ENCODE results near the gene PLXNA2. TPM values are rescaled to one million over a fixed set of nuclear protein-coding genes. Genes with fewer than 3 reads are reported as not detected.

PLXNA2 gene
- total RNA-seq, 2 experiments from 2014 or later, result 0.23 TPM; not detected in 1

GRCh38 chr1:208247696-208248095 lies 3.5 kb upstream of the PLXNA2 start:
- Histone ChIP-seq H3K79me2 (ENCODE audit: insufficient read depth, low read depth, low read length) (no peaks in the 10 kb centered on the region), H3K4me2 (ENCODE audit: low read length) (no peak overlapping the region), H2AFZ (ENCODE audit: low read length) (no peak overlapping the region), H3K4me1 (ENCODE audit: insufficient read depth, low read length, poor library complexity, severe bottlenecking) (peaks cover 7% of the 10 kb centered on the region), H3K9me3 (ENCODE audit: low read length) (no peaks in the 10 kb centered on the region), H4K20me1 (ENCODE audit: insufficient read depth, low read length) (no peaks in the 10 kb centered on the region), H3K4me3 (ENCODE audit: low read depth, low read length, poor library complexity, severe bottlenecking) (no peak overlapping the region), H3K27ac (ENCODE audit: low read depth, low read length, poor library complexity, severe bottlenecking) (no peak overlapping the region), H3K9me2 (ENCODE audit: insufficient read depth, low read length) (no peaks in the 10 kb centered on the region), H3K36me3 (ENCODE audit: insufficient read depth, low read length) (no peaks in the 10 kb centered on the region)
- DNase-seq (ENCODE audit: low spot score), result no peak
- BruUV-seq (replicated peaks), result no TSS peak
- ChIA-PET CTCF (ENCODE audit: unreplicated experiment) (no interaction called here), POLR2A (interaction anchor here (1.5 kb wide), 1 partner anchor 14 kb away, joined by 3 read pairs; no protein-coding TSS in a partner anchor)
- TF ChIP-seq EZH2phosphoT487 (IDR thresholded peaks at IDR 0.05; ENCODE audit: borderline replicate concordance, low read depth, low read length) (no peak), CTCF (conservative IDR thresholded peaks at IDR 0.05; ENCODE audit: low read length) (no peak)
- intact Hi-C loops (cut with micrococcal nuclease; ENCODE audit: unreplicated experiment), result no loop called here

GRCh38 chr1:208245185-208245705 lies 1.1 kb upstream of the PLXNA2 start:
- POLR2A ChIA-PET, result interaction anchor here (1.1 kb wide), 1 partner anchor 19 kb away, joined by 3 read pairs; no protein-coding TSS in a partner anchor
- TF ChIP-seq EZH2phosphoT487 (IDR thresholded peaks at IDR 0.05; ENCODE audit: borderline replicate concordance, low read depth, low read length) (no peak), CTCF (conservative IDR thresholded peaks at IDR 0.05; ENCODE audit: low read length) (peak; percentile 89)
- peak overlapping the region; percentile 80 for H3K4me2 ChIP-seq (ENCODE audit: low read length)
- peak overlapping the region; percentile 67 for H3K4me3 ChIP-seq (ENCODE audit: low read depth, low read length, poor library complexity, severe bottlenecking)
- DNase-seq (ENCODE audit: low spot score), result peak; percentile 82
- no peaks in the 10 kb centered on the region for H3K79me2 ChIP-seq (ENCODE audit: insufficient read depth, low read depth, low read length)
- no peak overlapping the region for H3K27ac ChIP-seq (ENCODE audit: low read depth, low read length, poor library complexity, severe bottlenecking)
- H3K9me3 ChIP-seq (ENCODE audit: low read length), result no peaks in the 10 kb centered on the region
- peak overlapping the region; percentile 82; the same call in 1 of the 2 replicates for H2AFZ ChIP-seq (ENCODE audit: low read length)
- H3K36me3 ChIP-seq (ENCODE audit: insufficient read depth, low read length), result no peaks in the 10 kb centered on the region
- CTCF ChIA-PET (ENCODE audit: unreplicated experiment), result interaction anchor here (0.5 to 1.0 kb wide), 6 partner anchors 10 to 223 kb away, joined by 3 to 16 read pairs (median 3); no protein-coding TSS in a partner anchor
- BruUV-seq (replicated peaks), result no TSS peak
- H3K4me1 ChIP-seq (ENCODE audit: insufficient read depth, low read length, poor library complexity, severe bottlenecking), result peaks cover 7% of the 10 kb centered on the region
- H3K9me2 ChIP-seq (ENCODE audit: insufficient read depth, low read length), result no peaks in the 10 kb centered on the region
- H4K20me1 ChIP-seq (ENCODE audit: insufficient read depth, low read length), result no peaks in the 10 kb centered on the region
- intact Hi-C loops (cut with micrococcal nuclease; ENCODE audit: unreplicated experiment), result loop anchor here (2.0 kb wide), 2 partner anchors 112 to 224 kb away; no protein-coding TSS in a partner anchor

GRCh38 chr1:208243527-208243966 lies 637 bp downstream of the PLXNA2 start:
- POLR2A ChIA-PET, result no interaction called here

More at GRCh38 chr1:208243527-208243966, 637 bp downstream of the PLXNA2 start:
- H3K36me3 ChIP-seq (ENCODE audit: insufficient read depth, low read length), result no peaks in the 10 kb centered on the region
- H3K9me2 ChIP-seq (ENCODE audit: insufficient read depth, low read length), result no peaks in the 10 kb centered on the region
- no peak overlapping the region for H2AFZ ChIP-seq (ENCODE audit: low read length)
- BruUV-seq (replicated peaks), result no TSS peak
- no peaks in the 10 kb centered on the region for H4K20me1 ChIP-seq (ENCODE audit: insufficient read depth, low read length)
- peaks cover 7% of the 10 kb centered on the region for H3K4me1 ChIP-seq (ENCODE audit: insufficient read depth, low read length, poor library complexity, severe bottlenecking)
- no peak overlapping the region for H3K27ac ChIP-seq (ENCODE audit: low read depth, low read length, poor library complexity, severe bottlenecking)
- DNase-seq (ENCODE audit: low spot score), result no peak
- no peak for TF ChIP-seq EZH2phosphoT487 (IDR thresholded peaks at IDR 0.05; ENCODE audit: borderline replicate concordance, low read depth, low read length)
- no peak for TF ChIP-seq CTCF (conservative IDR thresholded peaks at IDR 0.05; ENCODE audit: low read length)
- intact Hi-C loops (cut with micrococcal nuclease; ENCODE audit: unreplicated experiment), result no loop called here
- H3K4me2 ChIP-seq (ENCODE audit: low read length), result peak overlapping the region; percentile 80
- H3K79me2 ChIP-seq (ENCODE audit: insufficient read depth, low read depth, low read length), result no peaks in the 10 kb centered on the region
- H3K9me3 ChIP-seq (ENCODE audit: low read length), result no peaks in the 10 kb centered on the region
- peak overlapping the region; percentile 67 for H3K4me3 ChIP-seq (ENCODE audit: low read depth, low read length, poor library complexity, severe bottlenecking)
- CTCF ChIA-PET (ENCODE audit: unreplicated experiment), result no interaction called here

Data from OCI-LY7 (cell line).